SH-SY5Y (cell line): ENCODE data around the gene STEAP3.

Source experiments
- GATA2 ChIP-seq: IDR thresholded peaks from 2 replicates; pipeline ENCODE4 v1.6.1; 2011; ENCODE audit warnings: mild to moderate bottlenecking, low read depth, low read length
- GATA3 ChIP-seq: IDR thresholded peaks from 2 replicates; pipeline ENCODE4 v1.6.1; 2011; ENCODE audit warnings: low read depth, mild to moderate bottlenecking, low read length, moderate library complexity

GRCh38 chr2:119295688-119296375, 72.2 kb downstream of the STEAP3 start:
- TF ChIP-seq GATA2 (no peak), GATA3 (no peak)
